Activated T-helper 9 cell treated with anti-CD3 and anti-CD28 coated beads, Interleukin-2, amount 50 U/mL, for 16 hours (primary cell): ENCODE data around the gene DISP3.

Experiments used
- DNase-seq: peaks from one replicate; pipeline ENCODE4 v3.0.0-alpha.2; 2020; ENCODE audit warnings: low read depth

DISP3 gene

GRCh38 chr1:11487196-11487751 lies 8.3 kb downstream of the DISP3 start:
- DNase-seq = no peak

GRCh38 chr1:11488201-11488770 lies 9.3 kb downstream of the DISP3 start:
- no peak for DNase-seq

GRCh38 chr1:11488966-11489625 lies 10.1 kb downstream of the DISP3 start:
- DNase-seq = no peak

GRCh38 chr1:11492235-11492634 lies 13.3 kb downstream of the DISP3 start:
- no peak for DNase-seq

- DNase-seq = no peak
Measured at GRCh38 chr1:11493972-11494655, 15.2 kb downstream of the DISP3 start.

- no peak for DNase-seq
Measured at GRCh38 chr1:11494771-11495170, 15.8 kb downstream of the DISP3 start.

GRCh38 chr1:11495579-11495978 lies 16.6 kb downstream of the DISP3 start:
- DNase-seq = no peak

- no peak for DNase-seq
Measured at GRCh38 chr1:11496551-11497080, 17.7 kb downstream of the DISP3 start.

- no peak for DNase-seq
Measured at GRCh38 chr1:11498956-11499594, 20.1 kb downstream of the DISP3 start.

- DNase-seq = no peak
Measured at GRCh38 chr1:11499601-11500331, 20.8 kb downstream of the DISP3 start.

GRCh38 chr1:11500881-11501280 lies 21.9 kb downstream of the DISP3 start:
- DNase-seq = no peak

- no peak for DNase-seq
Measured at GRCh38 chr1:11501491-11501897, 22.5 kb downstream of the DISP3 start.

- DNase-seq = no peak
Measured at GRCh38 chr1:11501906-11502485, 23.0 kb downstream of the DISP3 start.

- no peak for DNase-seq
Measured at GRCh38 chr1:11502516-11502915, 23.6 kb downstream of the DISP3 start.

GRCh38 chr1:11504599-11504998 lies 25.6 kb downstream of the DISP3 start:
- no peak for DNase-seq

GRCh38 chr1:11505591-11506538 lies 26.9 kb downstream of the DISP3 start:
- DNase-seq = no peak

- no peak for DNase-seq
Measured at GRCh38 chr1:11507309-11507708, 28.4 kb downstream of the DISP3 start.

- DNase-seq = no peak
Measured at GRCh38 chr1:11513681-11514080, 34.7 kb downstream of the DISP3 start.

- DNase-seq = no peak
Measured at GRCh38 chr1:11514366-11514765, 35.4 kb downstream of the DISP3 start.
